GM21825 (cell line): ENCODE measurements around the gene KCNAB2.

Source experiments
- ATAC-seq: cut with Tn5 transposase; IDR thresholded peaks from one replicate; pipeline ENCODE4 v1.9.1; 2021; ENCODE audit warnings: mild to moderate bottlenecking, moderate library complexity; ENCODE audit not compliant: unreplicated experiment

The KCNAB2 gene

GRCh38 chr1:6029351-6029750, 16.3 kb upstream of the KCNAB2 start:
- no peak for ATAC-seq

GRCh38 chr1:6030132-6030531, 15.6 kb upstream of the KCNAB2 start:
- no peak for ATAC-seq

- no peak for ATAC-seq
These were observed 15.0 kb upstream of the KCNAB2 start for GRCh38 chr1:6030547-6031261.

GRCh38 chr1:6033124-6033523, 12.6 kb upstream of the KCNAB2 start:
- ATAC-seq = no peak

- no peak for ATAC-seq
These were observed 11.5 kb upstream of the KCNAB2 start for GRCh38 chr1:6033986-6034749.

GRCh38 chr1:6034750-6035096, 11.0 kb upstream of the KCNAB2 start:
- no peak for ATAC-seq

GRCh38 chr1:6035303-6035702, 10.4 kb upstream of the KCNAB2 start:
- no peak for ATAC-seq

- ATAC-seq = no peak
These were observed 10.0 kb upstream of the KCNAB2 start for GRCh38 chr1:6035719-6036118.

- no peak for ATAC-seq
These were observed 8.3 kb upstream of the KCNAB2 start for GRCh38 chr1:6037338-6037762.

- ATAC-seq = no peak
These were observed 7.1 kb upstream of the KCNAB2 start for GRCh38 chr1:6038603-6039002.

GRCh38 chr1:6039031-6039430, 6.7 kb upstream of the KCNAB2 start:
- ATAC-seq = no peak

- no peak for ATAC-seq
These were observed 5.2 kb upstream of the KCNAB2 start for GRCh38 chr1:6040444-6040843.

- ATAC-seq = no peak
These were observed 4.8 kb upstream of the KCNAB2 start for GRCh38 chr1:6040861-6041415.

- no peak for ATAC-seq
These were observed 4.1 kb upstream of the KCNAB2 start for GRCh38 chr1:6041432-6042062.

GRCh38 chr1:6043561-6043960, 2.1 kb upstream of the KCNAB2 start:
- ATAC-seq = no peak

- ATAC-seq = no peak
These were observed 1.1 kb upstream of the KCNAB2 start for GRCh38 chr1:6044481-6045109.

GRCh38 chr1:6045110-6045502, 582 bp upstream of the KCNAB2 start:
- no peak for ATAC-seq

GRCh38 chr1:6046279-6046678, 591 bp downstream of the KCNAB2 start:
- ATAC-seq = no peak

GRCh38 chr1:6048179-6048867, 2.6 kb downstream of the KCNAB2 start:
- no peak for ATAC-seq

- ATAC-seq = no peak
These were observed 3.7 kb downstream of the KCNAB2 start for GRCh38 chr1:6049419-6049818.

- no peak for ATAC-seq
These were observed 5.7 kb downstream of the KCNAB2 start for GRCh38 chr1:6051423-6051822.
